ENCODE measurements around the gene TULP1. TPM values are rescaled to one million over a fixed set of nuclear protein-coding genes. Genes with fewer than 3 reads are reported as not detected.

TULP1 gene
- total and polyA plus RNA-seq, 2 donors from 2014 or later: not detected

- Histone ChIP-seq H3K4me3 (ENCODE audit: low read length in 3 of 3) (peak overlapping the region in 1 of 3 donors; percentile 92), H3K27ac (ENCODE audit: low read depth in 2 of 2, low read length in 2 of 2) (peak overlapping the region in 1 of 2 donors; percentile 32), H3K9ac (ENCODE audit: low read length in 3 of 3) (peak overlapping the region in 1 of 3 donors; percentile 16), H3K9me3 (ENCODE audit: control insufficient read depth in 2 of 3, insufficient read depth in 1 of 3, low read length in 3 of 3) (no peaks in the 10 kb centered on the region), H3K4me1 (ENCODE audit: control insufficient read depth in 2 of 3, insufficient read depth in 2 of 3, low read depth in 1 of 3, low read length in 3 of 3) (peaks cover 3 to 14% (median 12%) of the 10 kb centered on the region in 3 donors), H3K36me3 (ENCODE audit: control insufficient read depth in 2 of 3, insufficient read depth in 3 of 3, low read length in 3 of 3) (peaks cover 0 to 18% (median 7%) of the 10 kb centered on the region in 3 donors), H3K27me3 (ENCODE audit: control insufficient read depth, insufficient read depth, low read length) (no peaks in the 10 kb centered on the region)
- no peak for DNase-seq
- FAIRE-seq: no peak
- no peak for TF ChIP-seq CTCF (IDR thresholded peaks at IDR 0.05; ENCODE audit: borderline replicate concordance, extremely low read depth, insufficient read depth)
- intact Hi-C loops (cut with DNase I): no loop called here
These were observed 42.0 kb downstream of the TULP1 start for GRCh38 chr6:35470663-35471120.

- no peak for TF ChIP-seq CTCF (IDR thresholded peaks at IDR 0.05; ENCODE audit: borderline replicate concordance, extremely low read depth, insufficient read depth)
- DNase-seq: peak in 1 of 5 donors; percentile 33
- Histone ChIP-seq H3K9me3 (ENCODE audit: control insufficient read depth in 2 of 3, insufficient read depth in 1 of 3, low read length in 3 of 3) (no peaks in the 10 kb centered on the region), H3K4me1 (ENCODE audit: control insufficient read depth in 2 of 3, insufficient read depth in 2 of 3, low read depth in 1 of 3, low read length in 3 of 3) (peaks cover 3 to 14% (median 12%) of the 10 kb centered on the region in 3 donors), H3K27ac (ENCODE audit: low read depth in 2 of 2, low read length in 2 of 2) (peak overlapping the region; percentile 16 to 32), H3K36me3 (ENCODE audit: control insufficient read depth in 2 of 3, insufficient read depth in 3 of 3, low read length in 3 of 3) (peaks cover 0 to 18% (median 7%) of the 10 kb centered on the region in 3 donors), H3K27me3 (ENCODE audit: control insufficient read depth, insufficient read depth, low read length) (no peaks in the 10 kb centered on the region), H3K9ac (ENCODE audit: low read length in 3 of 3) (peak overlapping the region; percentile 14 to 97 (median 48)), H3K4me3 (ENCODE audit: low read length in 3 of 3) (peak overlapping the region; percentile 41 to 92 (median 75))
- no peak for FAIRE-seq
- intact Hi-C loops (cut with DNase I): no loop called here
These were observed 42.7 kb downstream of the TULP1 start for GRCh38 chr6:35469751-35470662.

GRCh38 chr6:35468980-35469750 lies 43.5 kb downstream of the TULP1 start:
- H3K4me3 ChIP-seq (ENCODE audit: low read length in 3 of 3): peak overlapping the region; percentile 75 to 92 (median 75)
- intact Hi-C loops (cut with DNase I): no loop called here
- peaks cover 3 to 14% (median 12%) of the 10 kb centered on the region in 3 donors for H3K4me1 ChIP-seq (ENCODE audit: control insufficient read depth in 2 of 3, insufficient read depth in 2 of 3, low read depth in 1 of 3, low read length in 3 of 3)
- peak overlapping the region; percentile 14 to 97 (median 48) for H3K9ac ChIP-seq (ENCODE audit: low read length in 3 of 3)
- H3K9me3 ChIP-seq (ENCODE audit: control insufficient read depth in 2 of 3, insufficient read depth in 1 of 3, low read length in 3 of 3): no peaks in the 10 kb centered on the region
- peak overlapping the region; percentile 94 to 95 for H3K27ac ChIP-seq (ENCODE audit: low read depth in 2 of 2, low read length in 2 of 2)
- no peak for TF ChIP-seq CTCF (IDR thresholded peaks at IDR 0.05; ENCODE audit: borderline replicate concordance, extremely low read depth, insufficient read depth)
- peak in 1 of 5 donors; percentile 84 for DNase-seq
- peaks cover 0 to 18% (median 7%) of the 10 kb centered on the region in 3 donors for H3K36me3 ChIP-seq (ENCODE audit: control insufficient read depth in 2 of 3, insufficient read depth in 3 of 3, low read length in 3 of 3)
- FAIRE-seq: no peak
- H3K27me3 ChIP-seq (ENCODE audit: control insufficient read depth, insufficient read depth, low read length): no peaks in the 10 kb centered on the region
